Uterus (tissue), 4 donors: ENCODE results near the gene FKBP5. TPM values are rescaled to one million over a fixed set of nuclear protein-coding genes. Genes with fewer than 3 reads are reported as not detected.
"Not testable (repeated sequence)": the region's sequence is repeated elsewhere in the genome, so short reads cannot be mapped to it uniquely, and the experiment has no call there.

Source experiments
- DNase-seq, 2 donors: peaks; one replicate each; pipeline ENCODE4 v3.0.0-alpha.2; 2019 to 2020
- H3K27ac ChIP-seq, 2 donors: fragments of 200-600 bp; sonication (generic); 1 replicate in 1 of 2; 2 replicates in 1 of 2; pipeline ENCODE4 v1.5.1; 2016 to 2018
- H3K27me3 ChIP-seq, 2 donors: fragments of 200-600 bp; sonication (generic); one replicate each; pipeline ENCODE4 v1.5.1; 2018 to 2019; ENCODE audit warnings: control low read depth in 1 of 2
- H3K36me3 ChIP-seq, 2 donors: fragments of 200-600 bp; sonication (generic); one replicate each; pipeline ENCODE4 v1.5.1; 2019; ENCODE audit warnings: control low read depth in 1 of 2
- H3K4me1 ChIP-seq, 2 donors: fragments of 200-600 bp; sonication (generic); one replicate each; pipeline ENCODE4 v1.5.1; 2018 to 2019; ENCODE audit warnings: control low read depth in 1 of 2
- H3K4me3 ChIP-seq, 2 donors: fragments of 200-600 bp; sonication (generic); 1 replicate in 1 of 2; 2 replicates in 1 of 2; pipeline ENCODE4 v1.5.1; 2018 to 2019; ENCODE audit warnings: mild to moderate bottlenecking in 1 of 2
- H3K9me3 ChIP-seq, 2 donors: fragments of 200-600 bp; sonication (generic); one replicate each; pipeline ENCODE4 v1.5.1; 2019; ENCODE audit warnings: control low read depth in 1 of 2
- POLR2A ChIP-seq, 2 donors: fragments of 450-650 bp; IDR thresholded peaks; one replicate each; pipeline ENCODE4 v1.6.1; 2016; ENCODE audit warnings: antibody characterized with exemption in 2 of 2, mild to moderate bottlenecking in 1 of 2, moderate library complexity in 1 of 2
- intact Hi-C: fragments of 100-400 bp; cut with DNase I; formaldehyde crosslinking; loops from one replicate; pipeline ENCODE4 v1.15.1; 2023; ENCODE audit warnings: low total_unique reads
- total RNA-seq, 4 donors: library from RNA; depleted of rRNA in 3 of 4; stranded (reverse); fragments of >200 nt in 3 of 4; gene quantifications; one replicate each; pipeline versions ENCODE4 v1.1.0 to v1.2.4, GENCODE V29; 2014 to 2023
- TF ChIP-seq, protein P1 (sequence below), 4 experiments: fragments of 200-600 bp in 2 of 4; fragments of 450-650 bp in 2 of 4; sonication (generic) in 2 of 4; IDR thresholded peaks; one replicate each; pipeline ENCODE4 v1.5.1; 2016 to 2019; ENCODE audit warnings: antibody characterized with exemption in 4 of 4, mild to moderate bottlenecking in 2 of 4, moderate library complexity in 1 of 4
- donor health status: DM: yes; HTN: yes; CAD: no.

Gene FKBP5
- total RNA-seq, 4 donors from 2014 or later = 35.1 to 197 (median 84.5) TPM

DNA sequence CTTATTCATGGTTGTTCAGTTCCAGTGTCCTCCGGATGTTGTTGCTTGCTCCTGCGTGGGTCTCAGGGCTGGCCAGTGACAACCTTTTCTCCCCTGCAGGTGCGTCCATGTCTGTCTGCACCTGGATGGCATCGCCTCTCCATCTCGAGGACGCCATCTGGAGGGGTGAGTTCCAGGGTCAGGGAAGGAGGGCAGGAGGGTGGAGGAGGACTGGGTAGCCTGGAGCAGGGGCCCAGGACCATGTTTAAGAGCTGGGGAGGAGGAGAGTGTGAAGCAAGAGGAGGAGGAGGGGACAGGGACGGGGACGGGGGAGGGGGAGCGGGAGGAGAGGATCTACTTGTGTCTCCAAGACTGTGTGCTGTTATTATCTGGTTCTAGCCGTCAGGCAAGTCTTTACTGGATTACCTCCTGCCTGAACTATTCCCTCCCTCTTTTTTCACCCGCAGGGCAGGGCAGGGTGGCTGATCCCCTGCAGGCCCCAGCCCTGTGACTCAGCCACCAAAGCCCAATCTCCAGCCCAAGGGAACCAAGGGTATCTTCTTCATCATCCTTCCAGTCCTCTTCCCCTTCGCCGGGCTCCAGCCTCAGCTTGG is 143.8 kb downstream of the FKBP5 start:
- Histone ChIP-seq H3K9me3 (no peaks in the 10 kb centered on the region), H3K4me3 (no peak overlapping the region), H3K4me1 (no peaks in the 10 kb centered on the region), H3K27ac (no peak overlapping the region), H3K27me3 (no peaks in the 10 kb centered on the region), H3K36me3 (no peaks in the 10 kb centered on the region)
- DNase-seq = no peak
- intact Hi-C loops = no loop called here
- no peak for TF ChIP-seq POLR2A (IDR thresholded peaks at IDR 0.05)
- TF ChIP-seq, protein P1, sequence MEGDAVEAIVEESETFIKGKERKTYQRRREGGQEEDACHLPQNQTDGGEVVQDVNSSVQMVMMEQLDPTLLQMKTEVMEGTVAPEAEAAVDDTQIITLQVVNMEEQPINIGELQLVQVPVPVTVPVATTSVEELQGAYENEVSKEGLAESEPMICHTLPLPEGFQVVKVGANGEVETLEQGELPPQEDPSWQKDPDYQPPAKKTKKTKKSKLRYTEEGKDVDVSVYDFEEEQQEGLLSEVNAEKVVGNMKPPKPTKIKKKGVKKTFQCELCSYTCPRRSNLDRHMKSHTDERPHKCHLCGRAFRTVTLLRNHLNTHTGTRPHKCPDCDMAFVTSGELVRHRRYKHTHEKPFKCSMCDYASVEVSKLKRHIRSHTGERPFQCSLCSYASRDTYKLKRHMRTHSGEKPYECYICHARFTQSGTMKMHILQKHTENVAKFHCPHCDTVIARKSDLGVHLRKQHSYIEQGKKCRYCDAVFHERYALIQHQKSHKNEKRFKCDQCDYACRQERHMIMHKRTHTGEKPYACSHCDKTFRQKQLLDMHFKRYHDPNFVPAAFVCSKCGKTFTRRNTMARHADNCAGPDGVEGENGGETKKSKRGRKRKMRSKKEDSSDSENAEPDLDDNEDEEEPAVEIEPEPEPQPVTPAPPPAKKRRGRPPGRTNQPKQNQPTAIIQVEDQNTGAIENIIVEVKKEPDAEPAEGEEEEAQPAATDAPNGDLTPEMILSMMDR (IDR thresholded peaks at IDR 0.05) = no peak

GRCh38 chr6:35543459-35544193 is 145.1 kb downstream of the FKBP5 start:
- H3K36me3 ChIP-seq = no peaks in the 10 kb centered on the region
- no peak for DNase-seq
- no peaks in the 10 kb centered on the region for H3K27me3 ChIP-seq
- H3K4me3 ChIP-seq = no peak overlapping the region
- TF ChIP-seq, protein P1 (IDR thresholded peaks at IDR 0.05) = no peak
- no peak for TF ChIP-seq POLR2A (IDR thresholded peaks at IDR 0.05)
- no peaks in the 10 kb centered on the region for H3K9me3 ChIP-seq
- H3K27ac ChIP-seq = no peak overlapping the region
- intact Hi-C loops = no loop called here
- no peaks in the 10 kb centered on the region for H3K4me1 ChIP-seq

GRCh38 chr6:35541836-35542235 is 146.9 kb downstream of the FKBP5 start:
- Histone ChIP-seq H3K27ac (no peak overlapping the region), H3K36me3 (no peaks in the 10 kb centered on the region), H3K27me3 (no peaks in the 10 kb centered on the region), H3K4me3 (no peak overlapping the region), H3K9me3 (no peaks in the 10 kb centered on the region), H3K4me1 (no peaks in the 10 kb centered on the region)
- intact Hi-C loops = no loop called here
- no peak for DNase-seq
- TF ChIP-seq, protein P1 (IDR thresholded peaks at IDR 0.05) = no peak
- no peak for TF ChIP-seq POLR2A (IDR thresholded peaks at IDR 0.05)

DNA sequence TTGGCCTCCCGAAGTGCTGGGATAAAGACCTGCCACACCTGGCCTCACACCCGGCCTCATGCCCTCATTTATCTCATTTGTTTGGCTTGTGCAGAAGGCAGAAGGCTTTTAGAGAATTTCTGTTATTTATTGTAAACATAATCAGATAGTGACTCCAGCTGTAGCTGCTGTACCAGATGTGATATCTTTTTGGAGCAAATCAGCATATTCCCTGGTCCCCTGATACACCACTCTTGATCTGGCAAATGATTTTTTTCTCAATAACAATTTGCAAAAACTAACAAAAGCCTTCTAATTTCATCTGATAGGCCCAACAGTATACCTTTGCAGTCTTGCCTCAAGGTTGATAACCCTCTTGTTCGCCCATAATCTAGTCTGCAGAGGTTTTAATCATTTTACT is 149.5 kb downstream of the FKBP5 start:
- intact Hi-C loops = no loop called here
- no peak for DNase-seq
- no peaks in the 10 kb centered on the region for H3K36me3 ChIP-seq
- no peaks in the 10 kb centered on the region for H3K27me3 ChIP-seq
- TF ChIP-seq, protein P1 (IDR thresholded peaks at IDR 0.05) = no peak
- no peak for TF ChIP-seq POLR2A (IDR thresholded peaks at IDR 0.05)
- H3K9me3 ChIP-seq = no peaks in the 10 kb centered on the region
- no peak overlapping the region for H3K4me3 ChIP-seq
- H3K4me1 ChIP-seq = no peaks in the 10 kb centered on the region
- H3K27ac ChIP-seq = no peak overlapping the region

GRCh38 chr6:35535847-35536246 is 152.9 kb downstream of the FKBP5 start:
- DNase-seq, H3K36me3 ChIP-seq, intact Hi-C loops: not testable (repeated sequence)

More at GRCh38 chr6:35535847-35536246, 152.9 kb downstream of the FKBP5 start:
- H3K27ac ChIP-seq, H3K4me1 ChIP-seq, H3K4me3 ChIP-seq, H3K9me3 ChIP-seq, H3K27me3 ChIP-seq: not testable (repeated sequence)
